ENCODE measurements around the gene SSBP1.

Gene SSBP1

DNA sequence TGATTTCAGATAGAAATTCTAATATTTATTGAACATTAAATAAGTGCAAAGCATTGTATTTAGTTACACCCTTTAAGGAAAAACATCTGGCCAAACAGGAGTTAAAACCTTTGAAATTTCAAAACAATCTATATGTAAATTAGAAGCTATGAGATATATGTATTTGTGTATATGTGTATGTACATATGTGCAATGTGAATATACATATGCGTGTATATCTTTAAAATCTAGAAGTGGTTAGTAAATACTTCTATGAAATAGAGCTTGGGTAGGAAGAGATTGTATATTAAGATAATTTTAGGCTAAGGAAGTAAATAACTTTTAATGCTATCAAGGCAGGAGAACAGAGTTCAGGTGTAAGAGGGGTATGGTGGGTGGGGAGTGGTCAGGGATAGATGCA, 20.7 kb upstream of the SSBP1 start:
- no peak overlapping the region for H3K27ac ChIP-seq
- TF ChIP-seq ZFX (IDR thresholded peaks at IDR 0.05; ENCODE audit: borderline replicate concordance): no peak
- TF ChIP-seq, protein P1, sequence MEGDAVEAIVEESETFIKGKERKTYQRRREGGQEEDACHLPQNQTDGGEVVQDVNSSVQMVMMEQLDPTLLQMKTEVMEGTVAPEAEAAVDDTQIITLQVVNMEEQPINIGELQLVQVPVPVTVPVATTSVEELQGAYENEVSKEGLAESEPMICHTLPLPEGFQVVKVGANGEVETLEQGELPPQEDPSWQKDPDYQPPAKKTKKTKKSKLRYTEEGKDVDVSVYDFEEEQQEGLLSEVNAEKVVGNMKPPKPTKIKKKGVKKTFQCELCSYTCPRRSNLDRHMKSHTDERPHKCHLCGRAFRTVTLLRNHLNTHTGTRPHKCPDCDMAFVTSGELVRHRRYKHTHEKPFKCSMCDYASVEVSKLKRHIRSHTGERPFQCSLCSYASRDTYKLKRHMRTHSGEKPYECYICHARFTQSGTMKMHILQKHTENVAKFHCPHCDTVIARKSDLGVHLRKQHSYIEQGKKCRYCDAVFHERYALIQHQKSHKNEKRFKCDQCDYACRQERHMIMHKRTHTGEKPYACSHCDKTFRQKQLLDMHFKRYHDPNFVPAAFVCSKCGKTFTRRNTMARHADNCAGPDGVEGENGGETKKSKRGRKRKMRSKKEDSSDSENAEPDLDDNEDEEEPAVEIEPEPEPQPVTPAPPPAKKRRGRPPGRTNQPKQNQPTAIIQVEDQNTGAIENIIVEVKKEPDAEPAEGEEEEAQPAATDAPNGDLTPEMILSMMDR (IDR thresholded peaks at IDR 0.05): no peak

DNA sequence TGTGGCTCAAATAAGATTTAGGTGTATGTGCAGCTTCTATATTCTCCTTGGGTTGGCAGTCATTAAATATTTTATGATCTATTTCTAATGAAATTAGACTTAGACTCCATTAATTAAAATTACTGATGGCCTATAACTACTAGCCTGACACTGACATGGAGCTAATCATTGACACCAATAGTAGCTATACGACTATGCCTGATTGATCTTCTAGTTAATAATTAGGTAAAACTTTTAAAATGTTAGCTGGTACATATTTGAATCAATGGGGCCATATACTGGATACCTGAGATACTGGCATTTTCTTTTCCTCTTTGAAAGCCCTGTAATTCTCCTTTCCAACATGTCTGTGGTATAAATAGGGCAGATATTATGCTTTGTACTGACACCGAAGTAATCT, 15.6 kb upstream of the SSBP1 start:
- H3K27ac ChIP-seq: no peak overlapping the region

DNA sequence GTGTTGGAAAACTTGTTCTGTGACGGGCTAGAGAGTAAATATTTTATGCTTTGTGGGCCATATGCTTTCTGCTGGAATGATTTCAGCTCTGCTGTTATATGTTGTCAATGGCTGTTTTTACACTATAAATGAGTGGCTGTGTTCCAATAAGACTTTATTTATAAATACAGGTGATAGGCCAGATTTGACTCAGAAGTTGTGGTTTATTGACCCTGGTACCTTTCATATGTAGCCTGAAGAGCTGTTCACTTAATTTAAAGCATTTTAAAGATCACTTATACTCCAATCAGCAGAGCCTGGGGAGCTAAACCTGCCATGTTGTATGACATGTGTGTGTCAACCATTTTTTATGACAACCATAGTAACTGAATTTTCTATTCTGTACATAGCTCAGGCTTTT, 9.1 kb upstream of the SSBP1 start:
- H3K27ac ChIP-seq: no peak overlapping the region
- no peak for TF ChIP-seq ZFX (IDR thresholded peaks at IDR 0.05; ENCODE audit: borderline replicate concordance)
- TF ChIP-seq, protein P1 (IDR thresholded peaks at IDR 0.05): no peak

More for the DNA sequence above, 15.6 kb upstream of the SSBP1 start:
- TF ChIP-seq ZFX (IDR thresholded peaks at IDR 0.05; ENCODE audit: borderline replicate concordance): no peak
- TF ChIP-seq, protein P1 (IDR thresholded peaks at IDR 0.05): no peak

DNA sequence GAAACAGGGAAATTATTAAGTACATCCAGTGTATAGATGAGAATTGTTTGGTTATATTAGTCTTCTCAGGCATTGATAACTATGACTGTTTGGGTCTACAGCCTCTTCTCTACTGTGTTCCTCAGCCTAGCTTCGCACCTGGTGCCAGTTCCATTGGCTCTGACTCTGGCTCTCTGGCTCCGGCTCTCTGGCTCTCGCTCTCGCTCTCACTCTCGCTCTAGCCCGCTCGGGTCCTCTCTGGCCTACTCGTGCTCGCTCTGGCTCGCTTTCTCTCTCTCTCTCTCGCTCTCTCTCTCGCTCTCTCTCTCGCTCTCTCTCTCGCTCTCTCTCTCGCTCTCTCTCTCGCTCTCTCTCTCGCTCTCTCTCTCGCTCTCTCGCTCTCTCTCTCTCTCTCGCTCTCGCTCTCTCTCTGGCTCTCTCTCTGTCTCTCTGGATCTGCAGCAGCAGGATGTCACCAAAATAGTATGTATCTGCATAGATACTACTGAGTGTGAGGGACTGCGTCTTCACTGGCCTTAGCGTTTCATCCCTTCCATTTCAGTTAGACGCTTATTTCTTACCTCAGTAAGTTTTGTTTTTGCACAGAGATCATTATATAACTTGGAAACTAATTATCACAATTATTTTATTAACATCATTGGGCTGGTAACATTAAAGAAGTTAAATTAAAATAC, 6.5 kb upstream of the SSBP1 start:
- no peak for TF ChIP-seq ZFX (IDR thresholded peaks at IDR 0.05; ENCODE audit: borderline replicate concordance)
- TF ChIP-seq, protein P1 (IDR thresholded peaks at IDR 0.05): no peak

DNA sequence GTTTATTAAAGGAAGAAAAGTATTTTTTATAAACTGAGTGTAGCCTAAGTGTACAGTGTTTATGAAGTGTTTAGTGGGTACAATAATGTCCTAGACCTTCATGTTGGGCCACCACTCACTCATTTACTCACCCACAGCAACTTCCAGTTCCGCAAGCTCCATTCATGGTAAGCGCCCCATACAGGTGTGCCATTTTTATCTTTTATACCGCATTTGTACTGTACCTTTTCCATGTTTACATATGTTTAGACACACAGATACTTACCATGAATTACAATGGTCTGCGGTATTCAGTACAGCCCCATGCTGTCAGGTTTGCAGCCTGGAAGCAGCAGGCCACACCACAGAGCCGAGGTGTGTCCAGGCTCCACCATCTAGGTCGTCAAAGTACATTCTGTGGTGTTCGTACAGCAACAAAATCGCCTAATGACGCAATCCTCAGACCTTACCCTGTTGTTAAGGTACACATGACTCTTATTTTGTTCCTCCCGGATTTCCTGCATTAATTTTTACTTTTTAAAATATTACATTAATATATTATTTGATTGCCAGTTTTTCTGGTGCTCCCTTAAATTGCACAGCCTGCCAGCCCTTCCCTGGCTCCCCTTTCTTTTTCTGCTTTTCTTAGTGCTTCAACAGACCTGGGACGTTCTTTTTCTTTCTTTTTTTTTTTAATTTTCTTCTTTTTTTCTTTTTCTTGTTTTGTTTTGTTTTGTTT, 881 bp upstream of the SSBP1 start:
- TF ChIP-seq, protein P1 (IDR thresholded peaks at IDR 0.05): no peak
- TF ChIP-seq ZFX (IDR thresholded peaks at IDR 0.05; ENCODE audit: borderline replicate concordance): no peak
- peak overlapping the region; percentile 85 for H3K27ac ChIP-seq

More for the DNA sequence above, 6.5 kb upstream of the SSBP1 start:
- no peak overlapping the region for H3K27ac ChIP-seq

DNA sequence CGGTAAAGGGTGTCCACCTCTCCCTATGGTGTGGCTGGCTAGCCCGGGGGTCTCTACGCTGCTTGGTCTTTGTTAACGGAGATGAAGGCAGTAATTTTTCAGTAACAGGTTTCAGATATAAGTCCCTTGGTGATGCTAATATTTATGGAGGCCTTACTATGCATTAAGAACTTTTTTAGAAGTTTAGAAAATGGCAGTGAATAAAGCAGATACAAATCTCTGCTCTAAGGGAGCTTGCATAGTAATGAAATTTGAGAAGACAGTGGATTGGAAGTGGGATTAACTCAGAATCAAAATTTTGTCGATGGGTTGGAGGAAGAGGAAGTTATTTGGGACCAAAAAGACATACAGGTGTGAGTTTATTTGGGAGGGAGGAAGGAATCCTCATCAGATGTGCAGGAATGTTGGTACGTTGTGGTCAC, 445 bp downstream of the SSBP1 start:
- peak overlapping the region; percentile 85 for H3K27ac ChIP-seq
- no peak for TF ChIP-seq ZFX (IDR thresholded peaks at IDR 0.05; ENCODE audit: borderline replicate concordance)
- TF ChIP-seq, protein P1 (IDR thresholded peaks at IDR 0.05): no peak

DNA sequence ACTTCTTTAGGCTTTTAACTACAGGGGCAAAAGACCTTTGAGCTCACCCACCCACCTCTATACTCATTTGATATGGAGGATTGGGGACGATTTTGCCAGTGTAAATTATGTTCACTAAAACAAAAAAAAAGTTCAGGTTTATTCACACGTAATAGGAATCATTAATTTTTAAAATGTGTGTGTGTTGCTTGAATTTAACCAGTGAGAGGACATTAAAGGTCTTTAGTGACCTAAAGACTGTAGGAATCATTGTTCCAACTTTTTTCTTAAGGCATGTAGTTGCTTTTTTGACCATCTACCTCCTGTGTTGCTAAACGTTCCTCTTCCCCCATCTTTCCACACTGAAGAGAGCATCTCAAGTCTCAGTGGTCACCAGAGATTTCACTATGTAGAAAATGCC, 1.1 kb downstream of the SSBP1 start:
- peak overlapping the region; percentile 85; the same call in 1 of the 2 replicates for H3K27ac ChIP-seq
- no peak for TF ChIP-seq ZFX (IDR thresholded peaks at IDR 0.05; ENCODE audit: borderline replicate concordance)
- TF ChIP-seq, protein P1 (IDR thresholded peaks at IDR 0.05): no peak
